H1 (cell line): Measurements from ENCODE around the gene MACROD2. TPM values are rescaled to one million over a fixed set of nuclear protein-coding genes. Genes with fewer than 3 reads are reported as not detected.

Source experiments
- CTCF ChIA-PET: fragments of 300-600 bp; sonication (Branson Sonifier 250); formaldehyde crosslinking; loops from one replicate; lab custom pipeline; 2021; ENCODE audit not compliant: partially characterized antibody; lab: Charles Lee
- POLR2A ChIA-PET: fragments of 300-600 bp; sonication (Branson Sonifier 250); formaldehyde crosslinking; loops from one replicate; lab custom pipeline; 2021; ENCODE audit warnings: inconsistent platforms; ENCODE audit not compliant: partially characterized antibody; lab: Charles Lee
- DNase-seq, 2 experiments: peaks; one replicate each; pipeline versions ENCODE4 v3.0.0 to v3.0.0-alpha.2; 2010 to 2022; ENCODE audit warnings: low spot score in 2 of 2, low read depth in 1 of 2, mixed read lengths in 1 of 2
- FAIRE-seq: peaks from 2 replicates; lab custom pipeline; 2011; peaks lifted over from hg19 to GRCh38; lab: Jason Lieb, UNC
- H2AFZ ChIP-seq: 2 replicates; pipeline ENCODE4 v1.8.1; 2012; ENCODE audit warnings: low read length, inconsistent platforms
- H2AK5ac ChIP-seq: 2 replicates; pipeline ENCODE4 v1.6.1; 2013; ENCODE audit warnings: low read depth, low read length
- H2BK120ac ChIP-seq: replicated peaks from 2 replicates; pipeline ENCODE3; 2013; ENCODE audit warnings: low read depth, low read length, inconsistent platforms
- H2BK12ac ChIP-seq: 2 replicates; pipeline ENCODE4 v1.6.1; 2013; ENCODE audit warnings: low read depth, low read length
- H2BK15ac ChIP-seq: 2 replicates; pipeline ENCODE4 v1.6.1; 2013; ENCODE audit warnings: low read length
- H2BK20ac ChIP-seq: 2 replicates; pipeline ENCODE4 v1.6.1; 2013; ENCODE audit warnings: low read length
- H2BK5ac ChIP-seq: 2 replicates; pipeline ENCODE4 v1.6.1; 2013; ENCODE audit warnings: low read depth, low read length
- H3K14ac ChIP-seq: 2 replicates; pipeline ENCODE4 v1.6.1; 2013; ENCODE audit warnings: inconsistent platforms; ENCODE audit not compliant: insufficient read length
- H3K18ac ChIP-seq: 2 replicates; pipeline ENCODE4 v1.6.1; 2013; ENCODE audit warnings: low read length; ENCODE audit errors: extremely low read depth
- H3K23ac ChIP-seq: 2 replicates; pipeline ENCODE4 v1.6.1; 2013; ENCODE audit warnings: inconsistent platforms; ENCODE audit not compliant: insufficient read length
- H3K23me2 ChIP-seq: 2 replicates; pipeline ENCODE4 v1.6.1; 2013; ENCODE audit warnings: low read depth, low read length
- H3K27ac ChIP-seq: 2 replicates; pipeline ENCODE4 v1.6.1; 2011; ENCODE audit warnings: low read depth, low read length, inconsistent platforms
- H3K27me3 ChIP-seq, 4 experiments: replicated peaks in 1 of 4; 1 replicate in 1 of 4; 2 replicates in 3 of 4; pipeline versions ENCODE4 v1.6.1 to v1.8.1; 2011 to 2013; ENCODE audit warnings: low read length in 3 of 4, mild to moderate bottlenecking in 3 of 4, inconsistent platforms in 2 of 4, mixed read lengths in 2 of 4, moderate library complexity in 1 of 4; ENCODE audit not compliant: control insufficient read depth in 3 of 4, insufficient read depth in 3 of 4; ENCODE audit errors: extremely low read depth in 1 of 4
- H3K36me3 ChIP-seq, 4 experiments: 2 replicates each; pipeline versions ENCODE4 v1.6.1 to v1.8.1; 2011 to 2013; ENCODE audit warnings: mild to moderate bottlenecking in 4 of 4, low read length in 3 of 4, moderate library complexity in 2 of 4, control low read depth in 1 of 4, inconsistent platforms in 1 of 4; ENCODE audit not compliant: insufficient read depth in 4 of 4, control insufficient read depth in 2 of 4
- H3K4ac ChIP-seq: replicated peaks from 2 replicates; pipeline ENCODE3; 2013; ENCODE audit warnings: low read length, low read depth, mixed read lengths, inconsistent platforms; ENCODE audit not compliant: insufficient read length
- H3K4me1 ChIP-seq, 4 experiments: replicated peaks in 1 of 4; 1 replicate in 1 of 4; 2 replicates in 3 of 4; pipeline versions ENCODE4 v1.6.1 to v1.8.1; 2011 to 2013; ENCODE audit warnings: low read length in 3 of 4, inconsistent platforms in 2 of 4, mixed read lengths in 1 of 4; ENCODE audit not compliant: insufficient read depth in 4 of 4, control insufficient read depth in 3 of 4
- H3K4me2 ChIP-seq, 2 experiments: 2 replicates each; pipeline versions ENCODE4 v1.6.1 to v1.8.1; 2011 to 2013; ENCODE audit warnings: low read depth in 2 of 2, low read length in 2 of 2, control low read depth in 1 of 2, inconsistent platforms in 1 of 2, mild to moderate bottlenecking in 1 of 2; ENCODE audit not compliant: insufficient read depth in 1 of 2
- H3K4me3 ChIP-seq, 4 experiments: fragments of 200-600, 300-600 bp in 1 of 4; sonication (generic), shearing (Covaris generic), sonication (Bioruptor Twin) in 1 of 4; 2 replicates each; pipeline versions ENCODE4 v1.5.1 to v1.8.1; 2011 to 2016; ENCODE audit warnings: low read length in 4 of 4, low read depth in 3 of 4, control low read depth in 2 of 4, inconsistent platforms in 2 of 4, mild to moderate bottlenecking in 2 of 4, mixed read lengths in 1 of 4, moderate library complexity in 1 of 4; ENCODE audit not compliant: insufficient read depth in 2 of 4; ENCODE audit errors: extremely low read depth in 1 of 4
- H3K56ac ChIP-seq: replicated peaks from 2 replicates; pipeline ENCODE3; 2013; ENCODE audit warnings: low read depth, mild to moderate bottlenecking, mixed read lengths, low read length, inconsistent platforms; ENCODE audit not compliant: insufficient read length
- H3K79me1 ChIP-seq: 2 replicates; pipeline ENCODE4 v1.6.1; 2013; ENCODE audit warnings: low read depth, low read length, control low read depth
- H3K79me2 ChIP-seq, 2 experiments: 2 replicates each; pipeline versions ENCODE4 v1.6.1 to v1.8.1; 2012 to 2013; ENCODE audit warnings: low read length in 2 of 2, mild to moderate bottlenecking in 2 of 2, inconsistent platforms in 1 of 2; ENCODE audit not compliant: insufficient read depth in 2 of 2, control insufficient read depth in 1 of 2
- H3K9ac ChIP-seq, 4 experiments: replicated peaks in 1 of 4; 1 replicate in 1 of 4; 2 replicates in 3 of 4; pipeline versions ENCODE4 v1.6.1 to v1.8.1; 2011 to 2013; ENCODE audit warnings: low read depth in 3 of 4, low read length in 3 of 4, control low read depth in 2 of 4, mild to moderate bottlenecking in 2 of 4, moderate library complexity in 2 of 4, inconsistent platforms in 1 of 4; ENCODE audit errors: extremely low read depth in 1 of 4
- H3K9me3 ChIP-seq, 2 experiments: 2 replicates each; pipeline versions ENCODE4 v1.6.1 to v1.8.1; 2012 to 2013; ENCODE audit warnings: mild to moderate bottlenecking in 2 of 2, moderate library complexity in 2 of 2, control low read depth in 1 of 2, inconsistent platforms in 1 of 2, low read depth in 1 of 2, low read length in 1 of 2, mixed read lengths in 1 of 2; ENCODE audit not compliant: insufficient read depth in 2 of 2
- H4K20me1 ChIP-seq, 2 experiments: replicated peaks in 1 of 2; 2 replicates each; pipeline versions ENCODE3 to v1.8.1; 2011 to 2013; ENCODE audit warnings: inconsistent platforms in 2 of 2, low read length in 2 of 2, mild to moderate bottlenecking in 1 of 2; ENCODE audit not compliant: insufficient read depth in 2 of 2, control insufficient read depth in 1 of 2
- H4K5ac ChIP-seq: 2 replicates; pipeline ENCODE4 v1.6.1; 2013; ENCODE audit warnings: low read length, low read depth, mixed read lengths, inconsistent platforms; ENCODE audit not compliant: insufficient read length
- H4K8ac ChIP-seq: 2 replicates; pipeline ENCODE4 v1.8.0; 2013; ENCODE audit warnings: mild to moderate bottlenecking, moderate library complexity, low read length, inconsistent platforms; ENCODE audit not compliant: insufficient read depth; ENCODE audit errors: extremely low read depth
- H4K91ac ChIP-seq: replicated peaks from 2 replicates; pipeline ENCODE3; 2013; ENCODE audit warnings: low read length, mixed read lengths, inconsistent platforms; ENCODE audit not compliant: insufficient read length
- SIRT6 ChIP-seq: IDR thresholded peaks from one replicate; pipeline ENCODE4 v1.7.1; 2012; ENCODE audit warnings: low read length, inconsistent platforms
- WGBS, 2 experiments: shearing (Covaris generic) in 1 of 2; methylation state at CpG; one replicate each; pipeline versions ENCODE4 v1.1.6 to v1.1.7; 2013 to 2015; ENCODE audit warnings: low lambda C conversion rate in 2 of 2, mixed read lengths in 2 of 2, inconsistent platforms in 1 of 2, low coverage in 1 of 2, missing lambda C conversion rate in 1 of 2; ENCODE audit not compliant: insufficient replicate concordance in 2 of 2, insufficient coverage in 1 of 2, insufficient read length in 1 of 2; ENCODE audit errors: extremely low coverage in 1 of 2, missing lambda C conversion rate in 1 of 2; 5-methylcytosine and 5-hydroxymethylcytosine counted together
- polyA plus RNA-seq, 7 experiments: library from polyadenylated mRNA; depleted of rRNA in 3 of 7; stranded (reverse) in 5 of 7; unstranded in 2 of 7; fragments of >200 nt in 5 of 7; fragments of 200-250 nt in 2 of 7; gene quantifications; 1 replicate in 5 of 7; 2 replicates in 1 of 7; 4 replicates in 1 of 7; pipeline versions ENCODE4 v1.2.1 to v1.2.3, GENCODE V29; 2011 to 2013; ENCODE audit warnings: missing spikeins in 2 of 7, mixed read lengths in 2 of 7
- total RNA-seq: library from RNA; stranded (reverse); fragmentation: NEBNext Ultra II Directional; extraction: Animal tissue kit (Norgen Biotek cat#: 25700); gene quantifications from 2 replicates; pipeline ENCODE4 v1.2.1, GENCODE V29; 2021
- TF ChIP-seq, protein P1 (sequence below): IDR thresholded peaks from 2 replicates; pipeline ENCODE4 v1.6.1; 2011; ENCODE audit warnings: low read depth, mild to moderate bottlenecking, low read length; ENCODE audit not compliant: insufficient read depth

Gene MACROD2
- total and polyA plus RNA-seq, 2 of the 8 experiments (the other 6 are each of a cell fraction or from before 2014, with no cell fraction given), result 0.70 to 3.9 TPM

DNA sequence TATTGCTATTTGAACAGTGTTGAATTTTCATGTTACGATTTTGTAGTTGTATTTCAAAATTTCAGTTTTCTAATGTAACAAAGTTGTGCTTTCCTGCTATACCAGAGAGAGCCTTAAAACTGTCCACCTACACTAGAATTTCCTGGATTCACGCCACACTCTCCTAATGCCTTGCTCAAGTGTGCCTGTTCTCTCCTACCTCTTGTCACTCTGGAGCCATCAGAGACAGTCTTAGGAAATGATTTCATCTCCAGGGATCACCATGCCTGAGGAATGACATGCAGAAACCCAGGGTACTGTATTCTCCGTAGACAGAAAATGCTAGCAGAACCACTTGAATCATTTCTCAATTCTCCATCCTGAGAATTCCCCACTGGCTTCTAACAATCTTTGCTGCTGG lies 1910.3 kb downstream of the MACROD2 start:
- Histone ChIP-seq H3K4ac (no peak overlapping the region), H3K9me3 (no peaks in the 10 kb centered on the region; a peak in 1 of 4 replicates), H4K20me1 (no peaks in the 10 kb centered on the region), H3K9ac (no peak overlapping the region), H2BK12ac (no peak overlapping the region), H3K23me2 (no peaks in the 10 kb centered on the region), H3K4me3 (no peak overlapping the region), H2BK5ac (no peak overlapping the region), H3K27ac (no peak overlapping the region), H3K79me1 (no peaks in the 10 kb centered on the region), H3K23ac (no peak overlapping the region), H3K36me3 (no peaks in the 10 kb centered on the region), H4K91ac (no peak overlapping the region), H3K4me1 (no peaks in the 10 kb centered on the region), H2BK20ac (no peak overlapping the region), H4K5ac (no peak overlapping the region), H3K56ac (no peak overlapping the region), H2AK5ac (no peak overlapping the region), H3K4me2 (no peak overlapping the region), H2BK120ac (no peak overlapping the region), H3K14ac (no peak overlapping the region), H2BK15ac (no peak overlapping the region), H3K18ac (no peak overlapping the region), H4K8ac (no peak overlapping the region), H2AFZ (no peak overlapping the region), H3K79me2 (no peaks in the 10 kb centered on the region), H3K27me3 (no peaks in the 10 kb centered on the region)
- ChIA-PET CTCF (no interaction called here), POLR2A (no interaction called here)
- no peak for DNase-seq
- 95% methylated on average over 3 of the region's 3 CpGs; no CpG with 5 or more reads in 1 of the 2 experiments for WGBS, 2 experiments
- no peak for TF ChIP-seq SIRT6
- TF ChIP-seq, protein P1, sequence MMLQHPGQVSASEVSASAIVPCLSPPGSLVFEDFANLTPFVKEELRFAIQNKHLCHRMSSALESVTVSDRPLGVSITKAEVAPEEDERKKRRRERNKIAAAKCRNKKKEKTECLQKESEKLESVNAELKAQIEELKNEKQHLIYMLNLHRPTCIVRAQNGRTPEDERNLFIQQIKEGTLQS, result no peak
- no peak for FAIRE-seq
